Stimulated activated CD4-positive, alpha-beta T cell treated with anti-CD3 and anti-CD28 coated beads, Interleukin-2, amount 100 ng/mL, for 24 hours (primary cell): ENCODE data around the gene CPEB3.
"Not testable (repeated sequence)": the region's sequence is repeated elsewhere in the genome, so short reads cannot be mapped to it uniquely, and the experiment has no call there.

Experiments
- DNase-seq, 2 donors: peaks; one replicate each; pipeline ENCODE4 v3.0.0-alpha.2; 2020

The CPEB3 gene

GRCh38 chr10:92134049-92134448 is 156.8 kb downstream of the CPEB3 start:
- not testable (repeated sequence) for DNase-seq

- no peak for DNase-seq
Observed at GRCh38 chr10:92131275-92131820, 159.5 kb downstream of the CPEB3 start.

- DNase-seq, result no peak
Observed at GRCh38 chr10:92130622-92131274, 160.1 kb downstream of the CPEB3 start.

GRCh38 chr10:92126100-92126650 is 164.7 kb downstream of the CPEB3 start:
- DNase-seq, result no peak

GRCh38 chr10:92125144-92125543 is 165.7 kb downstream of the CPEB3 start:
- DNase-seq, result no peak

- no peak for DNase-seq
Observed at GRCh38 chr10:92124616-92125143, 166.2 kb downstream of the CPEB3 start.

GRCh38 chr10:92124020-92124419 is 166.9 kb downstream of the CPEB3 start:
- no peak for DNase-seq

GRCh38 chr10:92122941-92123450 is 167.9 kb downstream of the CPEB3 start:
- DNase-seq, result no peak

GRCh38 chr10:92121686-92122492 is 169.0 kb downstream of the CPEB3 start:
- DNase-seq, result no peak

- DNase-seq, result no peak
Observed at GRCh38 chr10:92119340-92119739, 171.5 kb downstream of the CPEB3 start.

- DNase-seq, result not testable (repeated sequence)
Observed at GRCh38 chr10:92114917-92115316, 176.0 kb downstream of the CPEB3 start.

GRCh38 chr10:92113911-92114600 is 176.8 kb downstream of the CPEB3 start:
- no peak for DNase-seq

- DNase-seq, result no peak
Observed at GRCh38 chr10:92112462-92112861, 178.4 kb downstream of the CPEB3 start.

GRCh38 chr10:92111336-92111939 is 179.4 kb downstream of the CPEB3 start:
- no peak for DNase-seq

GRCh38 chr10:92110039-92110794 is 180.7 kb downstream of the CPEB3 start:
- DNase-seq, result no peak

GRCh38 chr10:92108747-92109146 is 182.1 kb downstream of the CPEB3 start:
- DNase-seq, result no peak

GRCh38 chr10:92108120-92108519 is 182.8 kb downstream of the CPEB3 start:
- DNase-seq, result no peak

GRCh38 chr10:92103376-92104090 is 187.3 kb downstream of the CPEB3 start:
- no peak for DNase-seq

- no peak for DNase-seq
Observed at GRCh38 chr10:92102601-92103213, 188.2 kb downstream of the CPEB3 start.

- no peak for DNase-seq
Observed at GRCh38 chr10:92094960-92095359, 195.9 kb downstream of the CPEB3 start.
